ENCODE measurements around the gene FBXO2. TPM values are rescaled to one million over a fixed set of nuclear protein-coding genes. Genes with fewer than 3 reads are reported as not detected.

The FBXO2 gene
- total RNA-seq, 6 donors from 2014 or later, result 8.2 to 18.0 (median 13.8) TPM

GRCh38 chr1:11673089-11673769 lies 19.0 kb upstream of the FBXO2 start:
- Histone ChIP-seq H3K4me3 (no peak overlapping the region), H3K36me3 (peaks cover 0 to 75% (median 49%) of the 10 kb centered on the region in 4 donors), H3K27ac (no peak overlapping the region), H3K4me1 (peaks cover 10 to 14% (median 12%) of the 10 kb centered on the region in 4 donors), H3K27me3 (no peaks in the 10 kb centered on the region), H3K9me3 (no peaks in the 10 kb centered on the region)
- WGBS, 2 donors, result 91 to 96% methylated on average over 5 to 14 of the region's 14 CpGs
- DNase-seq (no peak), ATAC-seq (ENCODE audit: low FRiP score in 2 of 2) (no peak)
- TF ChIP-seq POLR2AphosphoS5 (IDR thresholded peaks at IDR 0.05) (no peak), POLR2A (IDR thresholded peaks at IDR 0.05) (no peak)

DNA sequence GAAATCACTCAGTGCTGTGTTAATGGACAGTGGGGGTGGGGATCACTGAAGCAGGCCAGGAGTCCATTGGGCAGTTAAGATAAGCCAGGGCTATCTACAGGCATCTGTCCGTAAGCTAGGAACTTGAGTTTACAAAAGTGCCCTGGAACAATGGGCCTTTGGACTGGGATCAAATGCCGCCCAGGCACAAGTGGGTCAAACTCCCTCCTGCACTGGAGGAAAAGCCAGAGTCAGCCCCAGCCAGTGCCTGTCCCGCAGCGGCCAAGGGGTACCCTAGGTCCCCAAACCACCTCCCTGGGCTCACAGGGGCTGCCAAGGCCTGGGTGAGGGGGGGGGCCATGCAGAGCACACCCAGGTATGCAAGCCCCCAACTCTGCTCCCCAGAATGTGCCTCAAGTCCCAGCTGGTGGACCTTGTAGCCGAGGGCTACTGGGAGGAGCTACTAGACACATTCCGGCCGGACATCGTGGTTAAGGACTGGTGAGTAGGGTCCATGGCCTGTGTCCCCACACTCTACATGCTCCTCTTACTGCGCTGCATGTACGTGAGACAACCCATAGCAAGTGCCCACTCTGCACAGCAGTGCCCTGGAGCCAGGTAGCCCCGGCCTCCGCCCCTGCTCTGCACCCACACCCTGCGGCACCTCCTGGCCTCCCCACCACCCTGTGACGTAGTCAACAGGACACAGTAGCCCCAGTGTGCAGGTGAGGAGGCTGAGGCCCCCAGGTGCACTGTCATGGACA lies 17.5 kb upstream of the FBXO2 start:
- peak in 1 of 4 donors; percentile 30 for TF ChIP-seq EP300 (IDR thresholded peaks at IDR 0.05)
- TF ChIP-seq POLR2AphosphoS5 (IDR thresholded peaks at IDR 0.05), result peak in 1 of 2 donors; percentile 69
- TF ChIP-seq, protein P1, sequence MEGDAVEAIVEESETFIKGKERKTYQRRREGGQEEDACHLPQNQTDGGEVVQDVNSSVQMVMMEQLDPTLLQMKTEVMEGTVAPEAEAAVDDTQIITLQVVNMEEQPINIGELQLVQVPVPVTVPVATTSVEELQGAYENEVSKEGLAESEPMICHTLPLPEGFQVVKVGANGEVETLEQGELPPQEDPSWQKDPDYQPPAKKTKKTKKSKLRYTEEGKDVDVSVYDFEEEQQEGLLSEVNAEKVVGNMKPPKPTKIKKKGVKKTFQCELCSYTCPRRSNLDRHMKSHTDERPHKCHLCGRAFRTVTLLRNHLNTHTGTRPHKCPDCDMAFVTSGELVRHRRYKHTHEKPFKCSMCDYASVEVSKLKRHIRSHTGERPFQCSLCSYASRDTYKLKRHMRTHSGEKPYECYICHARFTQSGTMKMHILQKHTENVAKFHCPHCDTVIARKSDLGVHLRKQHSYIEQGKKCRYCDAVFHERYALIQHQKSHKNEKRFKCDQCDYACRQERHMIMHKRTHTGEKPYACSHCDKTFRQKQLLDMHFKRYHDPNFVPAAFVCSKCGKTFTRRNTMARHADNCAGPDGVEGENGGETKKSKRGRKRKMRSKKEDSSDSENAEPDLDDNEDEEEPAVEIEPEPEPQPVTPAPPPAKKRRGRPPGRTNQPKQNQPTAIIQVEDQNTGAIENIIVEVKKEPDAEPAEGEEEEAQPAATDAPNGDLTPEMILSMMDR (IDR thresholded peaks at IDR 0.05), result no peak
- Histone ChIP-seq H3K27ac (peak overlapping the region; percentile 28 to 82 (median 57)), H3K9me3 (no peaks in the 10 kb centered on the region), H3K4me1 (peaks cover 10 to 14% (median 12%) of the 10 kb centered on the region in 4 donors), H3K36me3 (peaks cover 0 to 67% (median 44%) of the 10 kb centered on the region in 4 donors), H3K27me3 (no peaks in the 10 kb centered on the region), H3K4me3 (no peak overlapping the region)
- 84 to 86% methylated on average over 11 to 14 of the region's 14 CpGs for WGBS, 2 donors
- DNase-seq, result peak in 1 of 2 donors; percentile 57
- no peak for ATAC-seq (ENCODE audit: low FRiP score in 2 of 2)

GRCh38 chr1:11671205-11671543 lies 16.9 kb upstream of the FBXO2 start:
- DNase-seq, result no peak
- Histone ChIP-seq H3K4me1 (peaks cover 10 to 14% (median 12%) of the 10 kb centered on the region in 4 donors), H3K27ac (peak overlapping the region; percentile 28 to 82 (median 57)), H3K36me3 (peaks cover 0 to 62% (median 41%) of the 10 kb centered on the region in 4 donors), H3K9me3 (no peaks in the 10 kb centered on the region), H3K27me3 (no peaks in the 10 kb centered on the region), H3K4me3 (no peak overlapping the region)
- no peak for ATAC-seq (ENCODE audit: low FRiP score in 2 of 2)
- 64 to 69% methylated on average over 6 of the region's 6 CpGs for WGBS, 2 donors
- TF ChIP-seq EP300 (IDR thresholded peaks at IDR 0.05) (no peak), POLR2AphosphoS5 (IDR thresholded peaks at IDR 0.05) (no peak)

GRCh38 chr1:11670747-11671146 lies 16.5 kb upstream of the FBXO2 start:
- Histone ChIP-seq H3K9me3 (no peaks in the 10 kb centered on the region), H3K36me3 (peaks cover 0 to 58% (median 39%) of the 10 kb centered on the region in 4 donors), H3K27ac (peak overlapping the region; percentile 28 to 82 (median 57)), H3K27me3 (no peaks in the 10 kb centered on the region), H3K4me1 (peaks cover 10 to 14% (median 12%) of the 10 kb centered on the region in 4 donors), H3K4me3 (no peak overlapping the region)
- ATAC-seq (ENCODE audit: low FRiP score in 2 of 2) (no peak), DNase-seq (no peak)
- TF ChIP-seq EP300 (IDR thresholded peaks at IDR 0.05), result no peak
- TF ChIP-seq, protein P1 (IDR thresholded peaks at IDR 0.05), result no peak
- TF ChIP-seq POLR2AphosphoS5 (IDR thresholded peaks at IDR 0.05), result no peak
- no peak for TF ChIP-seq POLR2A (IDR thresholded peaks at IDR 0.05)
- 73 to 90% methylated on average over 6 of the region's 6 CpGs for WGBS, 2 donors

GRCh38 chr1:11668516-11668915 lies 14.3 kb upstream of the FBXO2 start:
- H3K4me3 ChIP-seq, result no peak overlapping the region
- WGBS, 2 donors, result 90 to 100% methylated on average over 1 to 14 of the region's 14 CpGs
- no peaks in the 10 kb centered on the region for H3K9me3 ChIP-seq
- H3K36me3 ChIP-seq, result peaks cover 0 to 35% (median 21%) of the 10 kb centered on the region in 4 donors
- TF ChIP-seq, protein P1 (IDR thresholded peaks at IDR 0.05), result no peak
- TF ChIP-seq POLR2A (IDR thresholded peaks at IDR 0.05) (no peak), POLR2AphosphoS5 (IDR thresholded peaks at IDR 0.05) (no peak), EP300 (IDR thresholded peaks at IDR 0.05) (no peak)
- ATAC-seq (ENCODE audit: low FRiP score in 2 of 2), result no peak
- no peaks in the 10 kb centered on the region for H3K27me3 ChIP-seq
- H3K4me1 ChIP-seq, result peaks cover 16 to 23% (median 19%) of the 10 kb centered on the region in 4 donors
- DNase-seq, result no peak
- no peak overlapping the region for H3K27ac ChIP-seq

Data from upper lobe of left lung (tissue), 6 donors.